ENCODE data around the gene FDX1. TPM values are rescaled to one million over a fixed set of nuclear protein-coding genes. Genes with fewer than 3 reads are reported as not detected.

The FDX1 gene
- total and polyA plus RNA-seq, 2 of the 8 experiments (the other 6 are each of a cell fraction or from before 2014, with no cell fraction given): 3.7 to 9.6 TPM

GRCh38 chr11:110428956-110429730 is 605 bp upstream of the FDX1 start:
- Histone ChIP-seq H2BK15ac (ENCODE audit: low read length) (no peak overlapping the region), H2AFZ (ENCODE audit: low read length) (peak overlapping the region; percentile 16; the same call in 1 of the 2 replicates), H3K23ac (ENCODE audit: insufficient read length) (no peak overlapping the region), H2BK5ac (ENCODE audit: low read depth, low read length) (no peak overlapping the region), H3K18ac (ENCODE audit: extremely low read depth, low read length) (no peak overlapping the region), H3K79me2 (ENCODE audit: control insufficient read depth in 1 of 2, insufficient read depth in 2 of 2, low read length in 2 of 2) (peaks cover 0 to 36% of the 10 kb centered on the region in 2 experiments; a peak in 3 of 4 replicates), H4K20me1 (replicated peaks in 1 of 2; ENCODE audit: control insufficient read depth in 1 of 2, insufficient read depth in 2 of 2, low read length in 2 of 2) (no peaks in the 10 kb centered on the region), H3K4me1 (replicated peaks in 1 of 4; ENCODE audit: control insufficient read depth in 3 of 4, insufficient read depth in 4 of 4, low read length in 3 of 4) (peaks cover 0 to 7% (median 2%) of the 10 kb centered on the region in 4 experiments; a peak in 4 of 7 replicates), H3K27me3 (replicated peaks in 1 of 4; ENCODE audit: control insufficient read depth in 3 of 4, extremely low read depth in 1 of 4, insufficient read depth in 3 of 4, low read length in 3 of 4) (no peaks in the 10 kb centered on the region; a peak in 1 of 7 replicates), H2AK5ac (ENCODE audit: low read depth, low read length) (no peak overlapping the region), H3K23me2 (ENCODE audit: low read depth, low read length) (peaks cover 5% of the 10 kb centered on the region), H3K4me3 (ENCODE audit: extremely low read depth in 1 of 4, insufficient read depth in 2 of 4, low read depth in 3 of 4, low read length in 4 of 4) (peak overlapping the region; percentile 81 to 92 (median 88)), H4K91ac (replicated peaks; ENCODE audit: insufficient read length, low read length) (no peak overlapping the region), H2BK12ac (ENCODE audit: low read depth, low read length) (no peak overlapping the region), H3K4ac (replicated peaks; ENCODE audit: insufficient read length, low read depth, low read length) (no peak overlapping the region), H3K9me3 (ENCODE audit: insufficient read depth in 2 of 2, low read depth in 1 of 2, low read length in 1 of 2) (no peaks in the 10 kb centered on the region), H4K5ac (ENCODE audit: insufficient read length, low read depth, low read length) (no peak overlapping the region), H3K56ac (replicated peaks; ENCODE audit: insufficient read length, low read depth, low read length) (no peak overlapping the region), H3K4me2 (ENCODE audit: insufficient read depth in 1 of 2, low read depth in 2 of 2, low read length in 2 of 2) (peak overlapping the region; percentile 83 to 95), H3K27ac (ENCODE audit: low read depth, low read length) (no peak overlapping the region), H3K14ac (ENCODE audit: insufficient read length) (no peak overlapping the region), H3K79me1 (ENCODE audit: low read depth, low read length) (no peaks in the 10 kb centered on the region), H2BK20ac (ENCODE audit: low read length) (no peak overlapping the region), H2BK120ac (replicated peaks; ENCODE audit: low read depth, low read length) (no peak overlapping the region), H4K8ac (ENCODE audit: extremely low read depth, insufficient read depth, low read length) (no peak overlapping the region), H3K9ac (replicated peaks in 1 of 4; ENCODE audit: extremely low read depth in 1 of 4, low read depth in 3 of 4, low read length in 3 of 4) (no peak overlapping the region), H3K36me3 (ENCODE audit: control insufficient read depth in 2 of 4, insufficient read depth in 4 of 4, low read length in 3 of 4) (no peaks in the 10 kb centered on the region)
- no peak for FAIRE-seq
- DNase-seq (ENCODE audit: low read depth in 1 of 2, low spot score in 2 of 2): no peak
- CTCF ChIA-PET (ENCODE audit: partially characterized antibody): interaction anchor here (0.6 to 7.5 kb wide), 8 partner anchors 12 to 899 kb away, joined by 3 to 130 read pairs (median 3); no protein-coding TSS in a partner anchor
- WGBS, 2 experiments (ENCODE audit: extremely low coverage in 1 of 2, insufficient coverage in 1 of 2, insufficient read length in 1 of 2, insufficient replicate concordance in 2 of 2, low coverage in 1 of 2, low lambda C conversion rate in 2 of 2, missing lambda C conversion rate in 1 of 2): 74% methylated on average over 10 of the region's 10 CpGs; no CpG with 5 or more reads in 1 of the 2 experiments
- POLR2A ChIA-PET (ENCODE audit: partially characterized antibody): interaction anchor here (0.9 to 1.8 kb wide), 4 partner anchors 15 to 229 kb away, joined by 3 to 5 read pairs (median 4); no protein-coding TSS in a partner anchor
- TF ChIP-seq SIX5 (IDR thresholded peaks at IDR 0.05; ENCODE audit: low read depth, low read length): no peak
- TF ChIP-seq HDAC2 (IDR thresholded peaks at IDR 0.05; ENCODE audit: borderline replicate concordance in 1 of 2, low read depth in 2 of 2, low read length in 2 of 2): no peak
- no peak for TF ChIP-seq RBBP5 (IDR thresholded peaks at IDR 0.05; ENCODE audit: borderline replicate concordance, low read depth, low read length)
- no peak for TF ChIP-seq TEAD4 (IDR thresholded peaks at IDR 0.05; ENCODE audit: low read depth, low read length)
- TF ChIP-seq BACH1 (IDR thresholded peaks at IDR 0.05; ENCODE audit: low read length): no peak
